DND-41 (cell line): ENCODE results near the gene HOXA4.

Source experiments
- EZH2 ChIP-seq: IDR thresholded peaks from 3 replicates; pipeline ENCODE4 v1.6.1; 2012; ENCODE audit warnings: borderline replicate concordance, low read depth, mild to moderate bottlenecking, moderate library complexity, low read length, inconsistent platforms; ENCODE audit not compliant: severe bottlenecking
- TF ChIP-seq, protein P1 (sequence below): IDR thresholded peaks from 2 replicates; pipeline ENCODE4 v1.5.1; 2012; ENCODE audit warnings: borderline replicate concordance, low read length, moderate library complexity, mild to moderate bottlenecking; ENCODE audit not compliant: poor library complexity, severe bottlenecking; ENCODE audit errors: extremely low read depth

GRCh38 chr7:27145165-27145913 lies 14.8 kb upstream of the HOXA4 start:
- TF ChIP-seq, protein P1, sequence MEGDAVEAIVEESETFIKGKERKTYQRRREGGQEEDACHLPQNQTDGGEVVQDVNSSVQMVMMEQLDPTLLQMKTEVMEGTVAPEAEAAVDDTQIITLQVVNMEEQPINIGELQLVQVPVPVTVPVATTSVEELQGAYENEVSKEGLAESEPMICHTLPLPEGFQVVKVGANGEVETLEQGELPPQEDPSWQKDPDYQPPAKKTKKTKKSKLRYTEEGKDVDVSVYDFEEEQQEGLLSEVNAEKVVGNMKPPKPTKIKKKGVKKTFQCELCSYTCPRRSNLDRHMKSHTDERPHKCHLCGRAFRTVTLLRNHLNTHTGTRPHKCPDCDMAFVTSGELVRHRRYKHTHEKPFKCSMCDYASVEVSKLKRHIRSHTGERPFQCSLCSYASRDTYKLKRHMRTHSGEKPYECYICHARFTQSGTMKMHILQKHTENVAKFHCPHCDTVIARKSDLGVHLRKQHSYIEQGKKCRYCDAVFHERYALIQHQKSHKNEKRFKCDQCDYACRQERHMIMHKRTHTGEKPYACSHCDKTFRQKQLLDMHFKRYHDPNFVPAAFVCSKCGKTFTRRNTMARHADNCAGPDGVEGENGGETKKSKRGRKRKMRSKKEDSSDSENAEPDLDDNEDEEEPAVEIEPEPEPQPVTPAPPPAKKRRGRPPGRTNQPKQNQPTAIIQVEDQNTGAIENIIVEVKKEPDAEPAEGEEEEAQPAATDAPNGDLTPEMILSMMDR, result no peak
- no peak for TF ChIP-seq EZH2
